Neural cell (in vitro differentiated cells): ENCODE results near the gene VSIG2. TPM values are rescaled to one million over a fixed set of nuclear protein-coding genes. Genes with fewer than 3 reads are reported as not detected.

Source experiments
- H2AFZ ChIP-seq: fragments of 200-600, 300-800 bp; sonication (generic), shearing (Covaris generic); 2 replicates; pipeline ENCODE4 v1.6.0; 2014; ENCODE audit warnings: low read depth, mild to moderate bottlenecking, antibody characterized with exemption, low read length, moderate library complexity
- H3F3A ChIP-seq: fragments of 200-600 bp; shearing (Covaris generic); 2 replicates; pipeline ENCODE4 v1.6.1; 2016; ENCODE audit warnings: mild to moderate bottlenecking, moderate library complexity, mixed read lengths, antibody characterized with exemption, low read length; ENCODE audit not compliant: insufficient read depth, poor library complexity, severe bottlenecking
- H3K27ac ChIP-seq: fragments of 200-600, 300-800 bp; sonication (generic), shearing (Covaris generic); 2 replicates; pipeline ENCODE4 v1.5.1; 2014; ENCODE audit warnings: mild to moderate bottlenecking, low read length, moderate library complexity
- H3K27me3 ChIP-seq: fragments of 300-800, 200-600 bp; sonication (generic), shearing (Covaris generic); 2 replicates; pipeline ENCODE4 v1.6.0; 2014; ENCODE audit warnings: mild to moderate bottlenecking, low read depth, low read length, moderate library complexity; ENCODE audit not compliant: insufficient read depth
- H3K36me3 ChIP-seq: fragments of 300-800, 200-600 bp; sonication (generic), shearing (Covaris generic); 2 replicates; pipeline ENCODE4 v1.5.1; 2014; ENCODE audit warnings: mild to moderate bottlenecking, antibody characterized with exemption, low read length, moderate library complexity; ENCODE audit not compliant: insufficient read depth
- H3K4me2 ChIP-seq: fragments of 300-800, 200-600 bp; sonication (generic), shearing (Covaris generic); 2 replicates; pipeline ENCODE4 v1.6.0; 2014; ENCODE audit warnings: mild to moderate bottlenecking, low read length
- H3K4me3 ChIP-seq: fragments of 300-800, 200-600 bp; sonication (generic), shearing (Covaris generic); 2 replicates; pipeline ENCODE4 v1.5.1; 2014; ENCODE audit warnings: mild to moderate bottlenecking, low read length, moderate library complexity
- H3K79me2 ChIP-seq: fragments of 200-600 bp; shearing (Covaris generic); replicated peaks from 2 replicates; pipeline ENCODE4 v1.6.0; 2014; ENCODE audit warnings: mild to moderate bottlenecking, low read length, moderate library complexity; ENCODE audit not compliant: insufficient read depth
- H3K9ac ChIP-seq: fragments of 300-800, 200-600 bp; sonication (generic), shearing (Covaris generic); 2 replicates; pipeline ENCODE4 v1.6.1; 2016; ENCODE audit warnings: mild to moderate bottlenecking, low read length, mixed read lengths
- H3K9me2 ChIP-seq: fragments of 200-600 bp; shearing (Covaris generic); 2 replicates; pipeline ENCODE4 v1.6.1; 2016; ENCODE audit warnings: mild to moderate bottlenecking, low read length, mixed read lengths; ENCODE audit not compliant: insufficient read depth
- H3K9me3 ChIP-seq: fragments of 200-600, 300-800 bp; sonication (generic), shearing (Covaris generic); 2 replicates; pipeline ENCODE4 v1.6.1; 2016; ENCODE audit warnings: mild to moderate bottlenecking, mixed run types, low read length, moderate library complexity, mixed read lengths
- H4K20me1 ChIP-seq: fragments of 200-600 bp; shearing (Covaris generic); 2 replicates; pipeline ENCODE4 v1.6.1; 2016; ENCODE audit warnings: mild to moderate bottlenecking, mixed run types; ENCODE audit not compliant: insufficient read depth
- EP300 ChIP-seq: fragments of 450-650 bp; conservative IDR thresholded peaks from 2 replicates; pipeline ENCODE4 v1.6.1; 2014; ENCODE audit warnings: antibody characterized with exemption, mild to moderate bottlenecking, moderate library complexity; ENCODE audit not compliant: poor library complexity, severe bottlenecking
- EZH2 ChIP-seq: fragments of 200-600, 300-800 bp; shearing (Covaris generic), sonication (generic); IDR thresholded peaks from 2 replicates; pipeline ENCODE4 v1.6.1; 2014; ENCODE audit warnings: antibody characterized with exemption, low read length, borderline replicate concordance, mild to moderate bottlenecking; ENCODE audit not compliant: insufficient read depth, poor library complexity, severe bottlenecking
- MXI1 ChIP-seq: fragments of 450-650 bp; conservative IDR thresholded peaks from 2 replicates; pipeline ENCODE4 v1.6.1; 2014; ENCODE audit warnings: antibody characterized with exemption, mild to moderate bottlenecking; ENCODE audit not compliant: poor library complexity, severe bottlenecking
- POLR2AphosphoS5 ChIP-seq: IDR thresholded peaks from 2 replicates; pipeline ENCODE4 v1.6.1; 2012
- RAD21 ChIP-seq: fragments of 450-650 bp; conservative IDR thresholded peaks from 2 replicates; pipeline ENCODE4 v1.6.1; 2014; ENCODE audit warnings: antibody characterized with exemption, mild to moderate bottlenecking, moderate library complexity
- SMC3 ChIP-seq: fragments of 450-650 bp; conservative IDR thresholded peaks from 2 replicates; pipeline ENCODE4 v1.6.1; 2014; ENCODE audit warnings: antibody characterized with exemption, mild to moderate bottlenecking, moderate library complexity; ENCODE audit not compliant: poor library complexity
- TAF1 ChIP-seq: IDR thresholded peaks from 2 replicates; pipeline ENCODE4 v1.6.1; 2012; ENCODE audit warnings: low read depth
- polyA plus RNA-seq: library from polyadenylated mRNA; depleted of rRNA; stranded (reverse); fragments of >200 nt; gene quantifications from 2 replicates; pipeline ENCODE4 v1.2.3, GENCODE V29; 2014
- TF ChIP-seq, protein P1 (sequence below): IDR thresholded peaks from 2 replicates; pipeline ENCODE4 v1.6.1; 2012; ENCODE audit warnings: borderline replicate concordance
- TF ChIP-seq, protein P2 (sequence below): fragments of 450-650 bp; IDR thresholded peaks from 2 replicates; pipeline ENCODE4 v1.5.1; 2014; ENCODE audit warnings: antibody characterized with exemption, mild to moderate bottlenecking, moderate library complexity; ENCODE audit not compliant: poor library complexity, severe bottlenecking

The VSIG2 gene
- polyA plus RNA-seq, 1 donor from 2014 or later: not detected

DNA sequence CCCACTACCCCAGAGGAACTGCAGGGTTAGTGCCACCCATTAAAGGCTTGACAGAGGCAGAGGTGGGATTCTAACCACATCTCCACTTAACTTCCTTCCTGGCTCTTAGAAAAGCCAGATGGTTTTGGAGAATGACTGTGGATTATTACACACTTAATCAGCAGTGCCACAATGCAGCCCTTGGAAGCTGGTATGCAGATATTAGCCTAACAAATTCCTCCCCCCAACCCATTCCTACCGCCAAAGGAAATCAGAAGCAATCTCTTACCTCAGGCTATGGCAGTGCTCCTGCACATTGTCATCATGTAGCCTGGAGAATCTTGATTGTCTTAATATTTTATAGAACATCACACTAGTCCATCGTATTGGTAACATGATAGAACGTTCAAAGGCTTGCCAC, 35.5 kb downstream of the VSIG2 start:
- Histone ChIP-seq H3K4me3 (no peak overlapping the region), H2AFZ (no peak overlapping the region), H3K4me2 (no peak overlapping the region), H3K27me3 (peaks cover 31% of the 10 kb centered on the region), H3K27ac (no peak overlapping the region), H3K9ac (no peak overlapping the region), H3F3A (no peaks in the 10 kb centered on the region), H3K79me2 (no peaks in the 10 kb centered on the region), H3K9me3 (no peaks in the 10 kb centered on the region), H3K36me3 (no peaks in the 10 kb centered on the region), H3K9me2 (no peaks in the 10 kb centered on the region), H4K20me1 (no peaks in the 10 kb centered on the region)
- TF ChIP-seq EP300 (no peak), SMC3 (no peak), POLR2AphosphoS5 (no peak), RAD21 (no peak), EZH2 (no peak), TAF1 (no peak), MXI1 (no peak)
- TF ChIP-seq, protein P1, sequence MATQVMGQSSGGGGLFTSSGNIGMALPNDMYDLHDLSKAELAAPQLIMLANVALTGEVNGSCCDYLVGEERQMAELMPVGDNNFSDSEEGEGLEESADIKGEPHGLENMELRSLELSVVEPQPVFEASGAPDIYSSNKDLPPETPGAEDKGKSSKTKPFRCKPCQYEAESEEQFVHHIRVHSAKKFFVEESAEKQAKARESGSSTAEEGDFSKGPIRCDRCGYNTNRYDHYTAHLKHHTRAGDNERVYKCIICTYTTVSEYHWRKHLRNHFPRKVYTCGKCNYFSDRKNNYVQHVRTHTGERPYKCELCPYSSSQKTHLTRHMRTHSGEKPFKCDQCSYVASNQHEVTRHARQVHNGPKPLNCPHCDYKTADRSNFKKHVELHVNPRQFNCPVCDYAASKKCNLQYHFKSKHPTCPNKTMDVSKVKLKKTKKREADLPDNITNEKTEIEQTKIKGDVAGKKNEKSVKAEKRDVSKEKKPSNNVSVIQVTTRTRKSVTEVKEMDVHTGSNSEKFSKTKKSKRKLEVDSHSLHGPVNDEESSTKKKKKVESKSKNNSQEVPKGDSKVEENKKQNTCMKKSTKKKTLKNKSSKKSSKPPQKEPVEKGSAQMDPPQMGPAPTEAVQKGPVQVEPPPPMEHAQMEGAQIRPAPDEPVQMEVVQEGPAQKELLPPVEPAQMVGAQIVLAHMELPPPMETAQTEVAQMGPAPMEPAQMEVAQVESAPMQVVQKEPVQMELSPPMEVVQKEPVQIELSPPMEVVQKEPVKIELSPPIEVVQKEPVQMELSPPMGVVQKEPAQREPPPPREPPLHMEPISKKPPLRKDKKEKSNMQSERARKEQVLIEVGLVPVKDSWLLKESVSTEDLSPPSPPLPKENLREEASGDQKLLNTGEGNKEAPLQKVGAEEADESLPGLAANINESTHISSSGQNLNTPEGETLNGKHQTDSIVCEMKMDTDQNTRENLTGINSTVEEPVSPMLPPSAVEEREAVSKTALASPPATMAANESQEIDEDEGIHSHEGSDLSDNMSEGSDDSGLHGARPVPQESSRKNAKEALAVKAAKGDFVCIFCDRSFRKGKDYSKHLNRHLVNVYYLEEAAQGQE: no peak
- TF ChIP-seq, protein P2, sequence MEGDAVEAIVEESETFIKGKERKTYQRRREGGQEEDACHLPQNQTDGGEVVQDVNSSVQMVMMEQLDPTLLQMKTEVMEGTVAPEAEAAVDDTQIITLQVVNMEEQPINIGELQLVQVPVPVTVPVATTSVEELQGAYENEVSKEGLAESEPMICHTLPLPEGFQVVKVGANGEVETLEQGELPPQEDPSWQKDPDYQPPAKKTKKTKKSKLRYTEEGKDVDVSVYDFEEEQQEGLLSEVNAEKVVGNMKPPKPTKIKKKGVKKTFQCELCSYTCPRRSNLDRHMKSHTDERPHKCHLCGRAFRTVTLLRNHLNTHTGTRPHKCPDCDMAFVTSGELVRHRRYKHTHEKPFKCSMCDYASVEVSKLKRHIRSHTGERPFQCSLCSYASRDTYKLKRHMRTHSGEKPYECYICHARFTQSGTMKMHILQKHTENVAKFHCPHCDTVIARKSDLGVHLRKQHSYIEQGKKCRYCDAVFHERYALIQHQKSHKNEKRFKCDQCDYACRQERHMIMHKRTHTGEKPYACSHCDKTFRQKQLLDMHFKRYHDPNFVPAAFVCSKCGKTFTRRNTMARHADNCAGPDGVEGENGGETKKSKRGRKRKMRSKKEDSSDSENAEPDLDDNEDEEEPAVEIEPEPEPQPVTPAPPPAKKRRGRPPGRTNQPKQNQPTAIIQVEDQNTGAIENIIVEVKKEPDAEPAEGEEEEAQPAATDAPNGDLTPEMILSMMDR: no peak

DNA sequence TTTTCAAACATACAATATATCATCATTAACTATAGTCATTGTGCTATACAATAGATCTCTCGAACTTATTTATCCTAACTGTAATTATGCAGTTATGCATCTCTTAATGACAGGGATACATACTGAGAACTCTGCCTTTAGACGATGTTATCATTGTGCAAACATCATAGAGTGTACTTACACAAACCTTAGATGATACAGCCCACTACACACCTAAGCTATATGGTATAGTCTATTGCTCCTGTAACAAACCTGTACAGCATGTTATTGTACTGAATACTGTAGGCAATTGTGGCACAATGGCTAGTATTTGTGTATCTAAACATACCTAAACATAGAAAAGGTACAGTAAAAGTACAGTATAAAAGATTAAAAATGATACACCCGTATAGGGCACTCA, 39.7 kb downstream of the VSIG2 start:
- no peak for TF ChIP-seq EZH2
- no peak for TF ChIP-seq SMC3
- TF ChIP-seq, protein P2: no peak
- TF ChIP-seq, protein P1: no peak
- no peak for TF ChIP-seq EP300
- no peak for TF ChIP-seq RAD21
- TF ChIP-seq TAF1: no peak
- no peak for TF ChIP-seq MXI1
- no peak for TF ChIP-seq POLR2AphosphoS5
- no peaks in the 10 kb centered on the region for H3K9me3 ChIP-seq
- H3K4me3 ChIP-seq: no peak overlapping the region
- no peaks in the 10 kb centered on the region for H3K9me2 ChIP-seq
- H2AFZ ChIP-seq: no peak overlapping the region
- H3K9ac ChIP-seq: no peak overlapping the region
- H3K79me2 ChIP-seq: no peaks in the 10 kb centered on the region
- peaks cover 2% of the 10 kb centered on the region for H3K27me3 ChIP-seq
- H3K4me2 ChIP-seq: no peak overlapping the region
- H3F3A ChIP-seq: no peaks in the 10 kb centered on the region
- H4K20me1 ChIP-seq: no peaks in the 10 kb centered on the region
- no peaks in the 10 kb centered on the region for H3K36me3 ChIP-seq
- H3K27ac ChIP-seq: no peak overlapping the region
